Tibial nerve (tissue), 4 donors: Measurements from ENCODE around the gene SREBF2. TPM values are rescaled to one million over a fixed set of nuclear protein-coding genes. Genes with fewer than 3 reads are reported as not detected.
A peak's percentile ranks its signal among the peaks of the same experiment; 100 is the strongest.

Experiments used
- DNase-seq, 2 donors: peaks; one replicate each; pipeline ENCODE4 v3.0.0-alpha.2; 2019; ENCODE audit warnings: low spot score in 2 of 2
- H3K27ac ChIP-seq, 4 donors: fragments of 200-600 bp; sonication (generic) in 3 of 4; one replicate each; pipeline ENCODE4 v1.5.1; 2017 to 2019; ENCODE audit warnings: mild to moderate bottlenecking in 1 of 4
- H3K27me3 ChIP-seq, 2 donors: fragments of 200-600 bp; sonication (generic) in 1 of 2; one replicate each; pipeline versions ENCODE4 v1.5.1 to v1.6.0; 2017 to 2019
- H3K36me3 ChIP-seq, 3 donors: fragments of 200-600 bp; sonication (generic); one replicate each; pipeline ENCODE4 v1.5.1; 2018 to 2019
- H3K4me1 ChIP-seq, 4 donors: fragments of 200-600 bp; sonication (generic) in 3 of 4; one replicate each; pipeline ENCODE4 v1.5.1; 2017 to 2019
- H3K4me3 ChIP-seq, 4 donors: fragments of 200-600 bp; sonication (generic) in 3 of 4; one replicate each; pipeline ENCODE4 v1.5.1; 2017 to 2019; ENCODE audit warnings: mild to moderate bottlenecking in 1 of 4, moderate library complexity in 1 of 4
- H3K9me3 ChIP-seq, 4 donors: fragments of 200-600 bp; sonication (generic) in 3 of 4; one replicate each; pipeline ENCODE4 v1.5.1; 2017 to 2019
- EP300 ChIP-seq, 2 donors: sonication (generic); formaldehyde crosslinking; IDR thresholded peaks; one replicate each; pipeline ENCODE4 v1.6.1; 2017; ENCODE audit warnings: antibody characterized with exemption in 2 of 2, mild to moderate bottlenecking in 1 of 2
- POLR2A ChIP-seq, 2 donors: fragments of 450-650 bp; IDR thresholded peaks; one replicate each; pipeline ENCODE4 v1.6.1; 2017; ENCODE audit warnings: antibody characterized with exemption in 2 of 2, mild to moderate bottlenecking in 2 of 2, moderate library complexity in 2 of 2
- WGBS, 2 donors: methylation state at CpG; one replicate each; pipeline ENCODE4 v1.1.5; 2018; 5-methylcytosine and 5-hydroxymethylcytosine counted together
- total RNA-seq, 4 donors: library from RNA; depleted of rRNA; stranded (reverse); fragments of >200 nt; gene quantifications; one replicate each; pipeline ENCODE4 v1.1.0, GENCODE V29; 2016
- TF ChIP-seq, protein P1 (sequence below), 5 experiments: fragments of 200-600 bp in 3 of 5; fragments of 450-650 bp in 2 of 5; sonication (generic) in 3 of 5; IDR thresholded peaks; one replicate each; pipeline ENCODE4 v1.5.1; 2016 to 2019; ENCODE audit warnings: antibody characterized with exemption in 5 of 5, mild to moderate bottlenecking in 3 of 5, moderate library complexity in 2 of 5

The SREBF2 gene
- total RNA-seq, 4 donors from 2014 or later = 73.5 to 157 (median 129) TPM

DNA sequence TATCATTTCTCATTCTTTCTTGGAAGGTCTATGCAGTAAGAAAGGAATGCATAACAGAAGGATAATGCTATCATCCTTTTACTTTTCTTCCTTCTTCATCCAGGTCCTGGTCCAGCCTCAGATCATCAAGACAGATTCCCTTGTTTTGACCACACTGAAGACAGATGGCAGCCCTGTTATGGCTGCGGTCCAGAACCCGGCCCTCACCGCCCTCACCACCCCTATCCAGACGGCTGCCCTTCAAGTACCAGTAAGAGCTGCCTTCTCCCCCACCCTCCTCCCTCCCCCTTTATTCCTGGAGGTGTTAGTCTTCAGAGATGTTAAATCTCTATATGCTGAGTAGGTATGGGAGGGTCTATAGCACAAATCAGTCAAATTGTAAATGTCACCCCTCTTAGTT is 37.9 kb downstream of the SREBF2 start:
- DNase-seq = no peak
- H3K4me1 ChIP-seq = peaks cover 0 to 31% (median 0%) of the 10 kb centered on the region in 4 donors
- no peak overlapping the region for H3K4me3 ChIP-seq
- 67 to 76% methylated on average over 4 of the region's 4 CpGs for WGBS, 2 donors
- peaks cover 0 to 97% (median 17%) of the 10 kb centered on the region in 3 donors for H3K36me3 ChIP-seq
- TF ChIP-seq POLR2A (IDR thresholded peaks at IDR 0.05) = no peak
- no peak for TF ChIP-seq EP300 (IDR thresholded peaks at IDR 0.05)
- TF ChIP-seq, protein P1, sequence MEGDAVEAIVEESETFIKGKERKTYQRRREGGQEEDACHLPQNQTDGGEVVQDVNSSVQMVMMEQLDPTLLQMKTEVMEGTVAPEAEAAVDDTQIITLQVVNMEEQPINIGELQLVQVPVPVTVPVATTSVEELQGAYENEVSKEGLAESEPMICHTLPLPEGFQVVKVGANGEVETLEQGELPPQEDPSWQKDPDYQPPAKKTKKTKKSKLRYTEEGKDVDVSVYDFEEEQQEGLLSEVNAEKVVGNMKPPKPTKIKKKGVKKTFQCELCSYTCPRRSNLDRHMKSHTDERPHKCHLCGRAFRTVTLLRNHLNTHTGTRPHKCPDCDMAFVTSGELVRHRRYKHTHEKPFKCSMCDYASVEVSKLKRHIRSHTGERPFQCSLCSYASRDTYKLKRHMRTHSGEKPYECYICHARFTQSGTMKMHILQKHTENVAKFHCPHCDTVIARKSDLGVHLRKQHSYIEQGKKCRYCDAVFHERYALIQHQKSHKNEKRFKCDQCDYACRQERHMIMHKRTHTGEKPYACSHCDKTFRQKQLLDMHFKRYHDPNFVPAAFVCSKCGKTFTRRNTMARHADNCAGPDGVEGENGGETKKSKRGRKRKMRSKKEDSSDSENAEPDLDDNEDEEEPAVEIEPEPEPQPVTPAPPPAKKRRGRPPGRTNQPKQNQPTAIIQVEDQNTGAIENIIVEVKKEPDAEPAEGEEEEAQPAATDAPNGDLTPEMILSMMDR (IDR thresholded peaks at IDR 0.05) = no peak
- no peak overlapping the region for H3K27ac ChIP-seq
- no peaks in the 10 kb centered on the region for H3K27me3 ChIP-seq
- no peaks in the 10 kb centered on the region for H3K9me3 ChIP-seq

DNA sequence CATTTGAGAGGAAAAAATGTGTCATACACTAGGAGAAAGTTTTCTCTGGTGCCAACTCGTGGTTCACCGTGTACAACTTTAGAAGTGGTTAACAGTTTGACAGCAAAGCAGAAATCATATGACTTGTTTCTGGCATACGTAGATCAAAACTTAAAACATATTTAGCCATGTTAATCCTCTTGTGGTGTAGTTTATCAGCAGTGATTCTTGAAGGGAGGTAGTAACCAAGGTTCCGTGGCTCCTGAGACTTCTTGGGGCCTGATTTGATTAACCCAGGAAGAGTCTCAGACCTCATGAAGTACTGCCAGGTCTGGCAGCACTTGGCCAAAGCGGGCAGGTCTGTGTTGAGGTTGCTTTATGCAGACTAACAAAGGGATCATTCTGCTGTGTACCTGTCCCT is 40.5 kb downstream of the SREBF2 start:
- WGBS, 2 donors = 62 to 76% methylated on average over 5 of the region's 5 CpGs
- TF ChIP-seq POLR2A (IDR thresholded peaks at IDR 0.05) (no peak), EP300 (IDR thresholded peaks at IDR 0.05) (no peak)
- TF ChIP-seq, protein P1 (IDR thresholded peaks at IDR 0.05) = no peak
- Histone ChIP-seq H3K36me3 (peaks cover 0 to 99% (median 26%) of the 10 kb centered on the region in 3 donors), H3K27me3 (no peaks in the 10 kb centered on the region), H3K4me1 (peaks cover 0 to 15% (median 0%) of the 10 kb centered on the region in 4 donors), H3K4me3 (no peak overlapping the region), H3K9me3 (no peaks in the 10 kb centered on the region), H3K27ac (no peak overlapping the region)
- no peak for DNase-seq

DNA sequence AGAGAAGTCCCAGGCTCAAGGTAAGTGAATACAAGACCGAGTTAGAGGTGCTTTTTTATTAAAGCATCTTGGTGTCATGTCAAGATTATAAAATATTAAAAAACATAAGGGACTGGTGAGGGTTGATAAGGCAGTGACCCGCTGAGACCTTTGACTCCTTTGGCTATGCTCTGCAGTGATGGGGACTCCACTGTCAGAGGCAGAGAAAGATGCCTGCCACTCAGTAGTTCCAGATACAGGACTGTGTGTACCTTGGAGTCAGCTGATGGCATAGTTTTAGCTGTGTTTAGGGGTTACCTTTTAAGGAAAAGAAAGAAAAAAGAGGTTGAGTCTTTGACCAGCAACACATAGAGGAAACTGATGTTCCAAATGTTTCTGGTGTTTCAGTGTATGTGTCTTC is 41.2 kb downstream of the SREBF2 start:
- Histone ChIP-seq H3K4me3 (no peak overlapping the region), H3K9me3 (no peaks in the 10 kb centered on the region), H3K36me3 (peaks cover 0 to 99% (median 26%) of the 10 kb centered on the region in 3 donors), H3K4me1 (peaks cover 0 to 8% (median 0%) of the 10 kb centered on the region in 4 donors), H3K27ac (no peak overlapping the region), H3K27me3 (no peaks in the 10 kb centered on the region)
- TF ChIP-seq EP300 (IDR thresholded peaks at IDR 0.05) (no peak), POLR2A (IDR thresholded peaks at IDR 0.05) (no peak)
- TF ChIP-seq, protein P1 (IDR thresholded peaks at IDR 0.05) = no peak
- 92 to 94% methylated on average over 2 of the region's 2 CpGs for WGBS, 2 donors
- no peak for DNase-seq

DNA sequence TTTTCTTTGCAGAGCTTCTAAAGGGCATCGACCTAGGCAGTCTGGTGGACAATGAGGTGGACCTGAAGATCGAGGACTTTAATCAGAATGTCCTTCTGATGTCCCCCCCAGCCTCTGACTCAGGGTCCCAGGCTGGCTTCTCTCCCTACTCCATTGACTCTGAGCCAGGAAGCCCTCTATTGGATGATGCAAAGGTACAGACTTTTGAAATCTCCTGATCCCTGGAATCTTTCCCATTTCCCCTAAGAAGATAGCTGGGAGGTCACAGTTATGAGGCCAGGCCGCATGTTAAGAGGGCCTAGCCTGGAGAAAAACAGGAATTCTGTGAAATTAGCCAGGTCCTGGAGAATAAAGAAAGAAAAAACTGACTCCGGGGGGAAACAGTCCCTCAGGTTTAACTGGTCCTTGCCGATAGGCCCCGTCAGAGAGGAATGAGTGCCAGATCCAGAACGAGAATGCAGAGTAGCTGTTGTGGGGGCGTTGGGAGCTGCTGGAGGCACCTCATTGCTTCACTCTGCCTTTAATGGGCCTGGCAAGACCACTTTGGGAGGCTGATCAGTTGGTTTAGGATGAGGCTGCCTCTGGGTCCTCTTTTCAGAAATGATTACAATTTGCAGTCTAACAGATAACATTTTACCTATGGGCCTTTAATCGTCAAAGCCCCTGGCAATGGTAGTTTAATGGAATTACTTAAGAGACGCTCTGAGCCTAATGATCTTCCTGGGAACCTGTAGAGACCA is 42.8 kb downstream of the SREBF2 start:
- Histone ChIP-seq H3K4me3 (no peak overlapping the region), H3K36me3 (peaks cover 0 to 98% (median 26%) of the 10 kb centered on the region in 3 donors), H3K27me3 (no peaks in the 10 kb centered on the region), H3K4me1 (peaks cover 0 to 7% (median 0%) of the 10 kb centered on the region in 4 donors), H3K9me3 (no peaks in the 10 kb centered on the region), H3K27ac (peak overlapping the region in 1 of 4 donors; percentile 1)
- no peak for DNase-seq
- TF ChIP-seq POLR2A (IDR thresholded peaks at IDR 0.05) = no peak
- no peak for TF ChIP-seq EP300 (IDR thresholded peaks at IDR 0.05)
- TF ChIP-seq, protein P1 (IDR thresholded peaks at IDR 0.05) = no peak
- WGBS, 2 donors = 74% methylated on average over 10 of the region's 10 CpGs

DNA sequence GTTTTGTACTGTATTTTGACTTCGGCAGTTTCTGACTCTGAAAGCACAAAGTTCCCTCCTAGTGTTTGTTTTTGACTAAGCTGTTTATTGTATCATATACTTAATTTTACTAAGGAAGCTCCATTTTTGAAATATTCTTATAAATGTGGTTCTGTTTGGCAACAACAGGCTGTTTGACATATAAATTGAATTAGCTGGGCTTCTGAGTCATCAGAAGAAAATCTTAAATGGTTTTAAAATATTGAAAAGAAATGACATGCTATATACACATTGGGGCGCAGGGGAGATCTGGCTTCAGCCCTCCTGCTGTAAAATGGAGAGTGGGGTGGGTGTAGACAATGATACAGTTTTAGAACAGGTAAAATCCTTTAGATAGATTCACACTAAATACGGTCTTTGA is 43.4 kb downstream of the SREBF2 start:
- no peaks in the 10 kb centered on the region for H3K9me3 ChIP-seq
- peaks cover 0 to 7% (median 0%) of the 10 kb centered on the region in 4 donors for H3K4me1 ChIP-seq
- peak overlapping the region in 1 of 4 donors; percentile 1 for H3K27ac ChIP-seq
- no peak for DNase-seq
- TF ChIP-seq EP300 (IDR thresholded peaks at IDR 0.05) (no peak), POLR2A (IDR thresholded peaks at IDR 0.05) (no peak)
- TF ChIP-seq, protein P1 (IDR thresholded peaks at IDR 0.05) = no peak
- peaks cover 0 to 98% (median 32%) of the 10 kb centered on the region in 3 donors for H3K36me3 ChIP-seq
- WGBS, 2 donors = 77 to 81% methylated on average over 3 of the region's 3 CpGs
- H3K27me3 ChIP-seq = no peaks in the 10 kb centered on the region
- no peak overlapping the region for H3K4me3 ChIP-seq
